ENCODE data around the gene LRMDA. TPM values are rescaled to one million over a fixed set of nuclear protein-coding genes. Genes with fewer than 3 reads are reported as not detected.

Gene LRMDA
- total RNA-seq, 1 donor from 2014 or later, result 19.4 TPM

GRCh38 chr10:76456197-76456596 is 1024.8 kb downstream of the LRMDA start:
- H3K4me1 Mint-ChIP-seq (ENCODE audit: unreplicated experiment), result no peaks in the 10 kb centered on the region

GRCh38 chr10:76459016-76459730 is 1027.7 kb downstream of the LRMDA start:
- H3K27me3 Mint-ChIP-seq (ENCODE audit: unreplicated experiment), result peaks cover 4% of the 10 kb centered on the region
- H3K27ac Mint-ChIP-seq (ENCODE audit: unreplicated experiment), result no peak overlapping the region
- DNase-seq (ENCODE audit: low spot score), result no peak
- H3K9me3 Mint-ChIP-seq (ENCODE audit: unreplicated experiment), result no peaks in the 10 kb centered on the region
- H3K4me1 Mint-ChIP-seq (ENCODE audit: unreplicated experiment), result peaks cover 7% of the 10 kb centered on the region
- no peak overlapping the region for H3K4me3 Mint-ChIP-seq (ENCODE audit: unreplicated experiment)
- no peaks in the 10 kb centered on the region for H3K36me3 Mint-ChIP-seq (ENCODE audit: low read depth, unreplicated experiment)
- TF ChIP-seq CTCF (IDR thresholded peaks at IDR 0.05; ENCODE audit: unreplicated experiment), result no peak

More at GRCh38 chr10:76456197-76456596, 1024.8 kb downstream of the LRMDA start:
- Mint-ChIP-seq H3K36me3 (ENCODE audit: low read depth, unreplicated experiment) (no peaks in the 10 kb centered on the region), H3K27ac (ENCODE audit: unreplicated experiment) (no peak overlapping the region), H3K4me3 (ENCODE audit: unreplicated experiment) (no peak overlapping the region), H3K27me3 (ENCODE audit: unreplicated experiment) (peaks cover 4% of the 10 kb centered on the region), H3K9me3 (ENCODE audit: unreplicated experiment) (no peaks in the 10 kb centered on the region)
- no peak for TF ChIP-seq CTCF (IDR thresholded peaks at IDR 0.05; ENCODE audit: unreplicated experiment)
- DNase-seq (ENCODE audit: low spot score), result no peak

GRCh38 chr10:76461024-76461423 is 1029.6 kb downstream of the LRMDA start:
- Mint-ChIP-seq H3K27me3 (ENCODE audit: unreplicated experiment) (peaks cover 4% of the 10 kb centered on the region), H3K4me1 (ENCODE audit: unreplicated experiment) (peaks cover 7% of the 10 kb centered on the region), H3K36me3 (ENCODE audit: low read depth, unreplicated experiment) (no peaks in the 10 kb centered on the region), H3K4me3 (ENCODE audit: unreplicated experiment) (no peak overlapping the region), H3K27ac (ENCODE audit: unreplicated experiment) (no peak overlapping the region), H3K9me3 (ENCODE audit: unreplicated experiment) (no peaks in the 10 kb centered on the region)
- no peak for TF ChIP-seq CTCF (IDR thresholded peaks at IDR 0.05; ENCODE audit: unreplicated experiment)
- DNase-seq (ENCODE audit: low spot score), result no peak

- Mint-ChIP-seq H3K4me3 (ENCODE audit: unreplicated experiment) (no peak overlapping the region), H3K9me3 (ENCODE audit: unreplicated experiment) (no peaks in the 10 kb centered on the region), H3K27me3 (ENCODE audit: unreplicated experiment) (peaks cover 4% of the 10 kb centered on the region), H3K36me3 (ENCODE audit: low read depth, unreplicated experiment) (no peaks in the 10 kb centered on the region), H3K27ac (ENCODE audit: unreplicated experiment) (no peak overlapping the region), H3K4me1 (ENCODE audit: unreplicated experiment) (peaks cover 7% of the 10 kb centered on the region)
- DNase-seq (ENCODE audit: low spot score), result no peak
- no peak for TF ChIP-seq CTCF (IDR thresholded peaks at IDR 0.05; ENCODE audit: unreplicated experiment)
Measured at GRCh38 chr10:76463111-76463510, 1031.7 kb downstream of the LRMDA start.

- H3K27ac Mint-ChIP-seq (ENCODE audit: unreplicated experiment), result no peak overlapping the region
- no peak for DNase-seq (ENCODE audit: low spot score)
- H3K9me3 Mint-ChIP-seq (ENCODE audit: unreplicated experiment), result no peaks in the 10 kb centered on the region
- H3K4me1 Mint-ChIP-seq (ENCODE audit: unreplicated experiment), result peaks cover 7% of the 10 kb centered on the region
- no peak overlapping the region for H3K4me3 Mint-ChIP-seq (ENCODE audit: unreplicated experiment)
- no peaks in the 10 kb centered on the region for H3K36me3 Mint-ChIP-seq (ENCODE audit: low read depth, unreplicated experiment)
- no peaks in the 10 kb centered on the region for H3K27me3 Mint-ChIP-seq (ENCODE audit: unreplicated experiment)
- TF ChIP-seq CTCF (IDR thresholded peaks at IDR 0.05; ENCODE audit: unreplicated experiment), result no peak
Measured at GRCh38 chr10:76466836-76467503, 1035.5 kb downstream of the LRMDA start.
